Left lung (tissue), 10 donors: Measurements from ENCODE around the gene GRK7. TPM values are rescaled to one million over a fixed set of nuclear protein-coding genes. Genes with fewer than 3 reads are reported as not detected.

Experiments
- ATAC-seq: fragments of 200-7000 bp; cut with Tn5 transposase; one replicate; pipeline ENCODE4 v1.9.1; 2020; ENCODE audit warnings: moderate library complexity
- DNase-seq, 4 donors: peaks; one replicate each; pipeline ENCODE4 v3.0.0-alpha.2; 2013 to 2020
- H3K27ac ChIP-seq, 2 donors: fragments of 200-600 bp; sonication (generic) in 1 of 2; one replicate each; pipeline versions ENCODE4 v1.5.0 to v1.8.0; 2020 to 2021
- H3K27me3 ChIP-seq, 2 donors: fragments of 200-600 bp; sonication (generic) in 1 of 2; one replicate each; pipeline versions ENCODE4 v1.5.0 to v1.8.0; 2020 to 2021
- H3K36me3 ChIP-seq, 2 donors: fragments of 200-600 bp; sonication (generic) in 1 of 2; one replicate each; pipeline versions ENCODE4 v1.5.0 to v1.8.0; 2020 to 2021
- H3K4me1 ChIP-seq, 2 donors: fragments of 200-600 bp; one replicate each; pipeline ENCODE4 v1.8.0; 2021
- H3K4me3 ChIP-seq, 2 donors: fragments of 200-600 bp; sonication (generic) in 1 of 2; one replicate each; pipeline versions ENCODE4 v1.5.0 to v1.8.0; 2020 to 2021; ENCODE audit warnings: mild to moderate bottlenecking in 1 of 2
- H3K9me3 ChIP-seq, 2 donors: fragments of 200-600 bp; sonication (generic) in 1 of 2; one replicate each; pipeline versions ENCODE4 v1.5.0 to v1.8.0; 2020 to 2021
- CTCF ChIP-seq, 2 donors: fragments of 200-600 bp; sonication (generic) in 1 of 2; IDR thresholded peaks; one replicate each; pipeline versions ENCODE4 v1.5.0 to v1.8.0; 2021; ENCODE audit warnings: antibody characterized with exemption in 2 of 2
- intact Hi-C, 2 donors: fragments of 100-400 bp; cut with DNase I; formaldehyde crosslinking; loops; one replicate each; pipeline versions ENCODE4 v1.11.2 to v1.14.2; 2022
- polyA plus RNA-seq, 6 donors: library from polyadenylated mRNA; unstranded; fragments of 120-200 nt; gene quantifications; one replicate each; pipeline ENCODE4 v1.2.1, GENCODE V29; 2013; ENCODE audit not compliant: insufficient read length in 6 of 6
- total RNA-seq, 2 donors: library from RNA; stranded (reverse); fragmentation: NEBNext Ultra II Directional; extraction: Animal tissue kit (Norgen Biotek cat#: 25700); gene quantifications; one replicate each; pipeline ENCODE4 v1.2.1, GENCODE V29; 2021
- donor health status: DM: no; HTN: yes; CAD: no.
- donor health status: DM: no; HTN: no; CAD: no.

GRK7 gene
- total and polyA plus RNA-seq, 8 donors: 0.06 to 0.19 (median 0.13) TPM; not detected in 2

GRCh38 chr3:141764465-141764864 lies 1.3 kb downstream of the GRK7 start:
- no peak overlapping the region for H3K4me3 ChIP-seq
- intact Hi-C loops: no loop called here
- H3K36me3 ChIP-seq: no peaks in the 10 kb centered on the region
- no peak overlapping the region for H3K27ac ChIP-seq
- DNase-seq (no peak), ATAC-seq (no peak)
- H3K9me3 ChIP-seq: no peaks in the 10 kb centered on the region
- no peak for TF ChIP-seq CTCF (IDR thresholded peaks at IDR 0.05)
- no peaks in the 10 kb centered on the region for H3K27me3 ChIP-seq
- peaks cover 0 to 3% of the 10 kb centered on the region in 2 donors for H3K4me1 ChIP-seq

- Histone ChIP-seq H3K36me3 (no peaks in the 10 kb centered on the region), H3K4me1 (peaks cover 0 to 3% of the 10 kb centered on the region in 2 donors), H3K27ac (no peak overlapping the region), H3K4me3 (no peak overlapping the region), H3K27me3 (no peaks in the 10 kb centered on the region), H3K9me3 (no peaks in the 10 kb centered on the region)
- ATAC-seq: no peak
- intact Hi-C loops: no loop called here
- no peak for TF ChIP-seq CTCF (IDR thresholded peaks at IDR 0.05)
- DNase-seq: peak in 2 of 4 donors; percentile 12 to 21
Observed at GRCh38 chr3:141764986-141765385, 1.8 kb downstream of the GRK7 start.

- intact Hi-C loops: no loop called here
- no peaks in the 10 kb centered on the region for H3K9me3 ChIP-seq
- no peak overlapping the region for H3K27ac ChIP-seq
- H3K4me1 ChIP-seq: peaks cover 0 to 3% of the 10 kb centered on the region in 2 donors
- TF ChIP-seq CTCF (IDR thresholded peaks at IDR 0.05): no peak
- DNase-seq: no peak
- H3K27me3 ChIP-seq: no peaks in the 10 kb centered on the region
- ATAC-seq: no peak
- H3K36me3 ChIP-seq: no peaks in the 10 kb centered on the region
- H3K4me3 ChIP-seq: no peak overlapping the region
Observed at GRCh38 chr3:141767066-141767465, 3.9 kb downstream of the GRK7 start.

GRCh38 chr3:141769221-141769894 lies 6.2 kb downstream of the GRK7 start:
- TF ChIP-seq CTCF (IDR thresholded peaks at IDR 0.05): no peak
- ATAC-seq (no peak), DNase-seq (no peak)
- no peaks in the 10 kb centered on the region for H3K36me3 ChIP-seq
- no peaks in the 10 kb centered on the region for H3K9me3 ChIP-seq
- H3K4me3 ChIP-seq: no peak overlapping the region
- H3K27me3 ChIP-seq: no peaks in the 10 kb centered on the region
- H3K27ac ChIP-seq: no peak overlapping the region
- intact Hi-C loops: no loop called here
- H3K4me1 ChIP-seq: peaks cover 0 to 3% of the 10 kb centered on the region in 2 donors

- no peak overlapping the region for H3K4me3 ChIP-seq
- TF ChIP-seq CTCF (IDR thresholded peaks at IDR 0.05): no peak
- H3K9me3 ChIP-seq: no peaks in the 10 kb centered on the region
- DNase-seq: no peak
- ATAC-seq: no peak
- H3K4me1 ChIP-seq: no peaks in the 10 kb centered on the region
- H3K27me3 ChIP-seq: no peaks in the 10 kb centered on the region
- no peaks in the 10 kb centered on the region for H3K36me3 ChIP-seq
- intact Hi-C loops: no loop called here
- H3K27ac ChIP-seq: no peak overlapping the region
Observed at GRCh38 chr3:141773676-141774075, 10.5 kb downstream of the GRK7 start.
